Loucy (cell line): ENCODE data around the gene KLHDC3.

Experiments used
- H2AFZ ChIP-seq: fragments of 200-600 bp; sonication (generic); 2 replicates; pipeline ENCODE4 v1.6.0; 2016; ENCODE audit warnings: antibody characterized with exemption, mild to moderate bottlenecking, low read length, moderate library complexity
- H3F3A ChIP-seq: fragments of 200-600 bp; 2 replicates; pipeline ENCODE4 v1.6.0; 2016; ENCODE audit warnings: antibody characterized with exemption, low read depth, mild to moderate bottlenecking
- H3K27me3 ChIP-seq: fragments of 200-600 bp; sonication (generic); 2 replicates; pipeline ENCODE4 v1.6.1; 2014; ENCODE audit warnings: low read length, mild to moderate bottlenecking; ENCODE audit not compliant: insufficient read depth, poor library complexity, severe bottlenecking
- H3K36me3 ChIP-seq: fragments of 200-600 bp; sonication (generic); 2 replicates; pipeline ENCODE4 v1.6.1; 2016; ENCODE audit warnings: low read length; ENCODE audit not compliant: insufficient read depth
- H3K4me1 ChIP-seq: fragments of 200-600 bp; sonication (generic); 2 replicates; pipeline ENCODE4 v1.5.1; 2014; ENCODE audit warnings: low read length, mild to moderate bottlenecking; ENCODE audit not compliant: insufficient read depth, poor library complexity, severe bottlenecking
- H3K4me2 ChIP-seq: fragments of 200-600 bp; sonication (generic); 2 replicates; pipeline ENCODE4 v1.6.0; 2014; ENCODE audit warnings: antibody characterized with exemption, low read length, low read depth, mild to moderate bottlenecking; ENCODE audit not compliant: poor library complexity, severe bottlenecking
- H3K4me3 ChIP-seq: fragments of 200-600 bp; sonication (generic); 2 replicates; pipeline ENCODE4 v1.5.1; 2014; ENCODE audit warnings: low read length, mild to moderate bottlenecking, mixed read lengths; ENCODE audit not compliant: poor library complexity, severe bottlenecking
- H3K79me2 ChIP-seq: fragments of 200-600 bp; sonication (generic); 2 replicates; pipeline ENCODE4 v1.6.1; 2014; ENCODE audit warnings: low read length; ENCODE audit not compliant: insufficient read depth
- H3K9ac ChIP-seq: fragments of 200-600 bp; sonication (generic); 2 replicates; pipeline ENCODE4 v1.6.0; 2014; ENCODE audit warnings: mild to moderate bottlenecking, low read depth, low read length, moderate library complexity; ENCODE audit not compliant: poor library complexity, severe bottlenecking
- H3K9me2 ChIP-seq: fragments of 200-600 bp; sonication (generic); replicated peaks from 2 replicates; pipeline ENCODE4 v1.6.1; 2016; ENCODE audit warnings: low read depth, low read length, mixed read lengths
- H3K9me3 ChIP-seq: fragments of 200-600 bp; sonication (generic); 2 replicates; pipeline ENCODE4 v1.6.1; 2014; ENCODE audit warnings: mild to moderate bottlenecking, antibody characterized with exemption, low read length, low read depth; ENCODE audit not compliant: insufficient read depth
- H4K20me1 ChIP-seq: fragments of 200-600 bp; sonication (generic); 2 replicates; pipeline ENCODE4 v1.6.0; 2014; ENCODE audit warnings: antibody characterized with exemption, low read length, mild to moderate bottlenecking; ENCODE audit not compliant: insufficient read depth, poor library complexity, severe bottlenecking
- CTCF ChIP-seq: fragments of 200-600 bp; sonication (generic); conservative IDR thresholded peaks from 2 replicates; pipeline ENCODE4 v1.5.1; 2014; ENCODE audit warnings: mild to moderate bottlenecking, antibody characterized with exemption, low read length
- EZH2phosphoT487 ChIP-seq: fragments of 200-600 bp; IDR thresholded peaks from 2 replicates; pipeline ENCODE4 v1.6.1; 2018; ENCODE audit warnings: antibody characterized with exemption, mild to moderate bottlenecking, moderate library complexity, borderline replicate concordance

KLHDC3 gene

DNA sequence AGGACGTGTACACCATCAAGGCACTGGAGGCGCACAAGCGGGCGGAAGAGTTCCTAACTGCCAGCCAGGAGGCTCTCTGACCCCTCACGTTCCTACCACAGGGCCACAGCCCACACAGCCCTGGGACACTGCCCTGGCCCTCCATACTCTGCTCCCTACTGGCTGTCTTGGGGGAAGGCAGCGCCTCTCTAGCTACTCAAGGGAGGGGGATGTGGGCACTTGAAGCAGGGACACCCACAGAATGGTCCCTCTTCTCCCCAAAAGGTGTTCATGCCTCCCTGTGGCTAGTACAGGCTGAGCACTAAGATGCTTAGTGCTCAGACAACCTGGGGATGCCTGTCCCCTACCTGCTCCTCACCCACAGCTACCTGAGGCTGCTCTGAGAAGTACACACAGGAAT lies 2.8 kb upstream of the KLHDC3 start:
- Histone ChIP-seq H3K36me3 (peaks cover 59% of the 10 kb centered on the region; the same call in 1 of the 2 replicates), H2AFZ (no peak overlapping the region), H3K79me2 (peaks cover 39% of the 10 kb centered on the region), H4K20me1 (no peaks in the 10 kb centered on the region), H3K9me3 (no peaks in the 10 kb centered on the region), H3K27me3 (no peaks in the 10 kb centered on the region), H3K4me1 (peaks cover 28% of the 10 kb centered on the region), H3K9ac (peak overlapping the region; percentile 91), H3F3A (no peaks in the 10 kb centered on the region), H3K4me2 (peak overlapping the region; percentile 97), H3K9me2 (no peaks in the 10 kb centered on the region), H3K4me3 (no peak overlapping the region)
- TF ChIP-seq CTCF = no peak; the same call in 1 of the 2 replicates
- no peak for TF ChIP-seq EZH2phosphoT487

DNA sequence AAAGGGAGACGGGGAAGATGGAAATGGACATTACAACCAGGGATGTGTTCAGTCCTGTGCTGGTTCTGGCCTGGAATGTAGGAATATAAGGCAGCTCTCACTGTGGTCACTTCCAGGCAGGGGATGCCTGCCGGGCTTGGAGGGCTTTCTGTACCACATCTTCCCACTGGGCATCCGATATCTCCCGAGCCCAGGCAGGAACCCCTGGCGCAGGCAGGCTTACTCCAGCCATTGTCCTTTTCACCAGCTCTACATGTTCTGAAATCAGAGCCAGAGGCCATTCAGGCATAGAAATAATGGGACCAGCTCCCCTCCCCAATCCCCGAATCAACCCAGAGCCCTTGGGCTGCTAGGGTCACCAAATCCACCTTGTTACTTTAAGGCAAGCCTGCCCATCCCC lies 1.7 kb upstream of the KLHDC3 start:
- Histone ChIP-seq H3K9ac (peak overlapping the region; percentile 91), H3K9me3 (no peaks in the 10 kb centered on the region), H3K79me2 (peaks cover 51% of the 10 kb centered on the region), H3K4me1 (peaks cover 36% of the 10 kb centered on the region), H3K36me3 (peaks cover 49% of the 10 kb centered on the region; the same call in 1 of the 2 replicates), H3K4me2 (peak overlapping the region; percentile 97), H3K9me2 (no peaks in the 10 kb centered on the region), H4K20me1 (no peaks in the 10 kb centered on the region), H3F3A (no peaks in the 10 kb centered on the region), H3K27me3 (no peaks in the 10 kb centered on the region), H3K4me3 (peak overlapping the region; percentile 82), H2AFZ (no peak overlapping the region)
- no peak for TF ChIP-seq CTCF
- no peak for TF ChIP-seq EZH2phosphoT487

DNA sequence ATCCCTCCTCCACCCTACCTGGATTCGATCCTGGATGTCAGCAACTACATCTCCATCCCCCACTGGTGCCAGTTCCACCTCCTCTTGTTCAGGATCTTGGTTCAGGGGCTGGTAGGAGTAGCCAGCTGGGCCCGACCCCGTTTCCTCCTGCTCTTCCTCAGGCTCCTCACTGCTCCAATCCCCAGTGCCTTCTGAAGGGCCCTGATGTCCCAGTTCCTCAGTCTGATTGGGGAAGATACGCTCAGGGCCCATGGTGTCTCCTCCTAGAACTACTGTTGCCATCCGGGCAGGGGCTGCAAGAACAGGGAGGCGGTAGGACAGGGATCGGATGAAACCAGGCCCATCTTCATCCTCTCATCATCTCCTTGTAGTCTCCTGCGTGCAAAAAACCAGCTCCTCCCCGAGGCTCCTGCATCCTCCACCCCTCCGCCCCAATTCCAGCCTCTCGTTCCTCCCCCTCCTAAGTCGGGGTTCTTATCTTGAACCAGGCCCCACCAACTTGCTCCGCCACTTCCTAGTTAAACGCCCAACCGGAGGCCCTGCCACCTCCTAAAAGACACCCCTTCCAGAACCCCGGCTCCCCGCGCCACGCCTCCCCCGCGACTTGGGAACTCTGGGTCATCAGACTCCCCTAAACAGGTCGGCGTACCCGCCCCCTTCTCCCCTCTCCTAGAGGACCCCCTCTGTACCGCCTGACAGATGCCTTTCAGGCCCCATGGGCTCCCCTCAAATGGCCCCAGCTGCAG lies 779 bp upstream of the KLHDC3 start:
- TF ChIP-seq EZH2phosphoT487 (no peak), CTCF (no peak)
- H3K27me3 ChIP-seq = no peaks in the 10 kb centered on the region
- peak overlapping the region; percentile 84 for H2AFZ ChIP-seq
- peaks cover 56% of the 10 kb centered on the region for H3K79me2 ChIP-seq
- H3F3A ChIP-seq = no peaks in the 10 kb centered on the region
- H3K4me1 ChIP-seq = peaks cover 36% of the 10 kb centered on the region
- peaks cover 48% of the 10 kb centered on the region; the same call in 1 of the 2 replicates for H3K36me3 ChIP-seq
- H3K9me3 ChIP-seq = no peaks in the 10 kb centered on the region
- H3K4me3 ChIP-seq = peak overlapping the region; percentile 82
- H3K9ac ChIP-seq = peak overlapping the region; percentile 91
- H3K9me2 ChIP-seq = no peaks in the 10 kb centered on the region
- H3K4me2 ChIP-seq = peak overlapping the region; percentile 97
- H4K20me1 ChIP-seq = no peaks in the 10 kb centered on the region
